Thyroid gland (tissue), 4 donors: Measurements from ENCODE around the gene RTN4RL1.

Experiments
- POLR2A ChIP-seq, 2 donors: fragments of 450-650 bp; IDR thresholded peaks; one replicate each; pipeline ENCODE4 v1.6.1; 2017; ENCODE audit warnings: antibody characterized with exemption in 2 of 2, mild to moderate bottlenecking in 2 of 2, moderate library complexity in 1 of 2
- TF ChIP-seq, protein P1 (sequence below), 6 experiments: fragments of 200-600 bp in 3 of 6; fragments of 450-650 bp in 3 of 6; sonication (generic) in 3 of 6; IDR thresholded peaks; one replicate each; pipeline ENCODE4 v1.5.1; 2016 to 2019; ENCODE audit warnings: antibody characterized with exemption in 6 of 6, mild to moderate bottlenecking in 2 of 6, inconsistent platforms in 1 of 6, moderate library complexity in 1 of 6

DNA sequence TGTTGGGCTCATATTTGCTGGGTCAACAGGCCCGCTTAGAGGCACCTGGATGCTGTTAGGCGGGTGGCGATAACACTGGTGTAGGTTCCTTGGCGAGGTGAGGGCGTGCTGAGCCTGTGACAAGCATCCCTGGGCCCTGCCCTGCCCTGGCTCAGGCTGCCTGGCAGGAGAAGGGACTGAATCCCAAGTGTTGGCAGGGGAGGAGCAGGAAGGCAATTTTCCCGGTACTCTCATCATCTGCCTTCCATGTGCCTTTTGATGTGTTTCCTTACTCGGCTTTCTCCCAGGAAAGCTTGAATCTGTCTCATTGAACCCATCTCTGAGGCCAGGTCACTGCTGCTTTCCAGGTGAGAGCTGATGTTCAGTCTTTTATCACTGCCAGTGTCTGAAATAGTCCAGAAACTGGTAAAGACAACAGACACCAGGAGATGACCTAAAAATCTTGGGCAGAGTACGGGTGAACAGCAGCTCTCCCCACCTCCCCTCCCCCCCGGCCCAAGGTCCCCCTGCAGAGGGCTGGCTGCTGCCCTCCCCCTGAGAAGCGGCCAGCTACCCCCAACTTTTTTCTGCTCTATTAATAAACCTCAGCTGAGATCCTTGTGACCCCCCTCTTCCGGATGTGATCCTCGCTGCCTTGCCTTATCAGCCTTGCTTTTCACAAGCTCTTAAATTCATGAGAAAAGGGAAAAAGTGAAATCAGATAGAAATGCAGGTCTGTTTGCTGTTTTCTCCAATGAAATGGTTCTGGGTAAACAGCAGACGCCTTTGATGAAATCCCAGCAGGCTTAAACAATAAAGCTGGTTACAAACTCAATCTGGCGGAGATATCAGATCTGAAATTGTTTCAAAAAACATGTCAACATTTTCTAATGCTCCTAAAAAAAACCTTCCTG is 29.0 kb downstream of the RTN4RL1 start:
- TF ChIP-seq, protein P1, sequence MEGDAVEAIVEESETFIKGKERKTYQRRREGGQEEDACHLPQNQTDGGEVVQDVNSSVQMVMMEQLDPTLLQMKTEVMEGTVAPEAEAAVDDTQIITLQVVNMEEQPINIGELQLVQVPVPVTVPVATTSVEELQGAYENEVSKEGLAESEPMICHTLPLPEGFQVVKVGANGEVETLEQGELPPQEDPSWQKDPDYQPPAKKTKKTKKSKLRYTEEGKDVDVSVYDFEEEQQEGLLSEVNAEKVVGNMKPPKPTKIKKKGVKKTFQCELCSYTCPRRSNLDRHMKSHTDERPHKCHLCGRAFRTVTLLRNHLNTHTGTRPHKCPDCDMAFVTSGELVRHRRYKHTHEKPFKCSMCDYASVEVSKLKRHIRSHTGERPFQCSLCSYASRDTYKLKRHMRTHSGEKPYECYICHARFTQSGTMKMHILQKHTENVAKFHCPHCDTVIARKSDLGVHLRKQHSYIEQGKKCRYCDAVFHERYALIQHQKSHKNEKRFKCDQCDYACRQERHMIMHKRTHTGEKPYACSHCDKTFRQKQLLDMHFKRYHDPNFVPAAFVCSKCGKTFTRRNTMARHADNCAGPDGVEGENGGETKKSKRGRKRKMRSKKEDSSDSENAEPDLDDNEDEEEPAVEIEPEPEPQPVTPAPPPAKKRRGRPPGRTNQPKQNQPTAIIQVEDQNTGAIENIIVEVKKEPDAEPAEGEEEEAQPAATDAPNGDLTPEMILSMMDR (IDR thresholded peaks at IDR 0.05) = no peak
- TF ChIP-seq POLR2A (IDR thresholded peaks at IDR 0.05) = no peak
